Kidney tubule cell (primary cell): ENCODE data around the gene SNX3.
A peak's percentile ranks its signal among the peaks of the same experiment; 100 is the strongest.
"Not testable (repeated sequence)": the region's sequence is repeated elsewhere in the genome, so short reads cannot be mapped to it uniquely, and the experiment has no call there.

Source experiments
- DNase-seq: peaks from one replicate; pipeline ENCODE4 v3.0.0-alpha.2; 2018; ENCODE audit warnings: low spot score

The SNX3 gene

DNA sequence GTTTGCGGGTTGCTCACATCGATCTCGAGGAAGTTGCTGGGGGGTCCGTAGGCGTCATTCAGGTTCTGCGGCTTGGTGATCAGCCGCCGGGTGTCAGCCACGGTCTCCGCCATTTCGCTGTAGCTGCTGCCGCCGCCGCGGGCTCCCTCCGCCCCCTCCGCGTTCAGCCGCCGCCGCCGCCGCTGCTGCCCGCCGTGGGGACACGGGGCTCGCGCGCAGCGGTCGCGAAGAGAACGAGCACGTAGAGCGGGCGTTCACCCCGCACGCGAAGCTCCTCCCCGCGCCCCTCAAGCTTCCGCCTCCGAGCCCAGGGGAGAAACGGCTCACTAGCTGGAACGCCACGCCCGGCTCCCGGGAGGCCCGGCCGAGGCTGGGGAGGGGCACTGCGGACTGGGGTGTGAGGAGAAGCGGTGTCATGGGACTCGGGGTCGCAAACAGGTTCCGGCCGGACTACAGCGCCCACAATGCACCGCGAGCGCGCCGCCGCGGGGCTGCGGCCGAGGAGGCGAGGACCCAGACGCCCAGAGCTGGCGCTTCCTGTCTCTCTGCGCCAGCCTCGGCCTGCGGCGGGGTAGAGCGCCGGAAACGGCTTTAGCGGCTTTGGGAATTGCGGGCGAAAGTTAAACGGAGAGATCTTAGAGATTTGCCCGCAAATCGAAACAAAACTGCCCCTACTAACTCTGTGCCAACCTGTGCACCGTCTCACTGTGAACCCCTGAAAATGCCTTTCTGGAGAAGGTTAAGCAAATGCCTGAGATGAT, at the start of gene SNX3:
SNX3 (minus strand) TSS at position 232 of the 761 bp plus-strand sequence; CDS start at position 113, 119 bp downstream.
- DNase-seq, result peak; percentile 99

DNA sequence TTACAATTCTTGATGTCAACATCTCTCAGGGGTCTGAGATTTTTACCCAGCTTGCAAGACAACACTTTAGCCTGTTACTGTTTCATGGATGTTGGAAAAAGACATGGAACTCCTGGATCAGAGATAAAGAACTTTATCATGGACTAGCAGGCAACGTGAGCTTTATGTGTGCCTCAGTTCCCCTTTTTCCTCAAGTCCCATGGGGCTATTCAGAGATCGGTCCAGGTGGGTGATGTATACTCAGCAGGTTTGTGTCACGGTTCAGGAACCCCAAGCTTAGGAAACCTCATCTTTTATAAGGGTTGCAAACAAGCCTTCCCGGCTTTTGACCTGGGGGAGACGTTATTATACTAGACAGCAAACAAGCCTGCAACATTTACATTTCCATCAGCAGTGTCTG, 49.0 kb upstream of the SNX3 start:
- no peak for DNase-seq

DNA sequence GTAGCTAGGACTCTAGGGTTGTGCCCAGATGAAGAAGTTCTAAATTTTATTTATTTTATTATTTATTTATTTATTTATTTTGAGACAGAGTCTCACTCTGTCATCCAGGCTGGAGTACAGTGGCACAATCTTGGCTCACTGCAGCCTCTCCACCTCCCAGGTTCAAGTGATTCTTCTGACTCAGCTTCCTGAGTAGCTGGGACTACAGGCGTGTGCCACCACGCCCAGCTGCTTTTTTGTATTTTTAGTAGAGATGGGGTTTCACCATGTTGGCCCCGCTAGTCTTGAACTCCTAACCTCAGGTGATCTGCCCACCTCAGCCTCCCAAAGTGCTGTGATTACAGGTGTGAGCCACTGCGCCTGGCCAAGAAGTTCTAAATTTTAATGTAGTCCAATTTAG, 47.8 kb upstream of the SNX3 start:
- not testable (repeated sequence) for DNase-seq

DNA sequence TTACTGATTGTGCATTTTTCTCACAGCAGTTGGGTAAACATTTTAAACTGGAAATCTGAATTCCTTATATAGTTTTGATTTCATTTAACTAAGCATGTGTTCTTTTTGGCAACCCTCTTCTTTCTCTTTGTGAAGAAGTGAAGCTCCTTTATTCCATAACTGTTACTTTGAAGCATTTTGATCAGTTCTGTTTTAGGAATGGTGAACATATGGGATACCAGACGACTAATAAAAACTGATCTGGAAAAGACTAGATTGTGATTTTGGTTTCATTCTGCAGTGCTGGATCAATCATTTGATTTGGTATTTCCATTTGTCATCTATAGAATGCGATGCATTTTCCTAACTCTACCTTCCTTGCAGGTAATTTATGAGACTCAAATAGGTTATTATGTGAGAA, 43.8 kb upstream of the SNX3 start:
- no peak for DNase-seq

- DNase-seq, result no peak
Measured at GRCh38 chr6:108302386-108302785, 41.5 kb upstream of the SNX3 start.

DNA sequence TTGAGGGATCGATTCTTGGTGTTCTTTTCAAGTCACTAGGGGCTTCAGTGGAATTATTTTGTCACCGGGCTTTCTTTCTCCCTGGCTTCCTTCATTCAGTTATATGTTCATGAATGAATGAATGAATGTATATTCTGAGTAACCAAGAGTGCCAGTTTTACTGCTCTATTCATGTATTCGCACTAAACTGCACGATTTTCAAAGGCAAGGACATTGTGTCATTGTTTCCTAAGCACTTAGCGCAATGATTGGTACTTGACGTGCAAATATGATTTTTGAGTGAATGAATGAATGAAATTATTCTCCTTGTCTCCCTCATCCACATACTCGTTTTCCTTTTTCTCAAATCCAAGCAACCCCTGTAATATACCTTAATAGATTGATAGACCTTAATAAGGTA, 34.8 kb upstream of the SNX3 start:
- no peak for DNase-seq

DNA sequence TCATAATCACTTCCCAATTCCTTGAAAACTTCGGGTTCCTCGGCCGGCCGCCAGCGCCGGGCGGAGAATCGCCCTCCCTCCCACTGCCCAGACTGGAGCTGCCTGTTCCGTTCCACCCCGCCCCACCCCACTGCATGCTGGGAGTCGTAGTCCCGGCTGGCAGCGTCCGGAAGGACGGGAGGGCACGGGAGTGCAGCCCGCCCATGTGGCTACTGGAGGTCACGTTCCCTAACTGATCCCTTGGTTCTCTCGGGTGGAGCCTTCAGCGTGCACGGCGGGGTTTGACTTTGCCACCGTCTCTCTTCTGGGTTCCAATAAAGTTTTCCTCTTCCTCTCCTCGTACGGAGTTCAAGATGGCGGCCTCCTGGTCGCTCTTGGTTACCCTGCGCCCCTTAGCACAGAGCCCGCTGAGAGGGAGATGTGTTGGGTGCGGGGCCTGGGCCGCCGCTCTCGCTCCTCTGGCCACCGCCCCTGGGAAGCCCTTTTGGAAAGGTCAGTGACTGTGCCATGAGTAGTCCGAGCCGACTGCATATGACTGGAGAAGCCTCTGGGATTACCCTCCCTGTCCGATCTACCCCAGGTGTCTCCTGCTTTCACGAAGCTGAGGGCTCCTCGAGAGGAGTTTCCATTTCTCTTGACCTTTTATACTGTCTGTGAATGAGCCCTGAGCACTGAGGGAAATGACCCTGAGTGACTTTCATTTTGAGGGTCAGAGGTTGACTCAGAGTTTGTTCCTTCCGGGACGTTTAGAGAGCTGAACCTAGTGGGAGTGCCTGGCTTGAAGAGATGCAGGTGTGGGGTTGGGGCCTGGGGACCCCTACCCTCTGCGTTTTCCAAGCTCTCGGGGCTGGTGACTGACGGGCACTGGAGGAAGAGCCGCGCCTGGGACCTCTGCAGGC, 34.1 kb upstream of the SNX3 start, which contains the start of gene AFG1L:
AFG1L (plus strand) TSS at position 328 of the 899 bp plus-strand sequence; CDS start at position 354, 26 bp downstream.
- peak; percentile 90 for DNase-seq

- DNase-seq, result no peak
Measured at GRCh38 chr6:108294297-108294726, 33.5 kb upstream of the SNX3 start.

- DNase-seq, result no peak
Measured at GRCh38 chr6:108293527-108294296, 32.9 kb upstream of the SNX3 start.

- DNase-seq, result not testable (repeated sequence)
Measured at GRCh38 chr6:108292561-108292960, 31.7 kb upstream of the SNX3 start.

GRCh38 chr6:108291091-108291490, 30.3 kb upstream of the SNX3 start:
- no peak for DNase-seq

- DNase-seq, result no peak
Measured at GRCh38 chr6:108288742-108289141, 27.9 kb upstream of the SNX3 start.

GRCh38 chr6:108287373-108287772, 26.5 kb upstream of the SNX3 start:
- DNase-seq, result no peak

DNA sequence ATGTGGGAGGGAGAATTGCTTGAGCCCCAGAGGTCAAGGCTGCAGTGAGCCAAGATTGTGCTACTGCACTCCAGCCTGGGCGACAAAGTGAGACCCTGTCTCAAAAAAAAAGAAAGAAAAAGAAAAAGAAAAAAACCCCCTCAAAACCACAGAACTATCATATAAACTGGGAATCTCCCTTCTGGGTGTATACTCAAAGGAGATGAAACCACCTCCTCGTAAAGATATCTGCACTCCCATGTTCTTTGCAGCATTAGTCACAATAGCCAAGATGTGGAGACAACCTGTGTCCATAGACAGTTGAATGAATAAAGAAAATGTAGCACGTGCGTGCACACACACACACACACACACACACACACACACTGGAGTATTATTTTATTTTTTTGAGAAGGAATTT, 25.5 kb upstream of the SNX3 start:
- no peak for DNase-seq

DNA sequence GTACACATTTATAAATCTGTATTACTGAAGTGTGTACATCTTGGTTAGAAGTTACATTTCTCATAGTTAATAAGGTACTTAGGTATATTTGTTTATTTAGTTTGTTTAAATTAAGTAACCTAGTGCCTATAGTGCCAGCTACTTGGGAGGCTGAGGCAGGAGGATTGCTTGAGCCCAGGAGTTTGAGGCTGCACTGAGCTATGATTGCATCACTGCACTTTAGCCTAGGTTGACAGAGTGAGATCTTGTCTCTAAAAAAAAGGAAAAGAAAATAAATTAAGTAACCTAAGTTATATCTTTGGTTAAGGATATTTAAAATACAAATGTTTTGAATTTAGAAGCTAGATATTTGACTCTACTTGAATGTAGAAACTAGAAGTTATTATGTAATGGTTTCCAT, 24.5 kb upstream of the SNX3 start:
- DNase-seq, result no peak

GRCh38 chr6:108277831-108278230, 17.0 kb upstream of the SNX3 start:
- DNase-seq, result peak; percentile 48

DNA sequence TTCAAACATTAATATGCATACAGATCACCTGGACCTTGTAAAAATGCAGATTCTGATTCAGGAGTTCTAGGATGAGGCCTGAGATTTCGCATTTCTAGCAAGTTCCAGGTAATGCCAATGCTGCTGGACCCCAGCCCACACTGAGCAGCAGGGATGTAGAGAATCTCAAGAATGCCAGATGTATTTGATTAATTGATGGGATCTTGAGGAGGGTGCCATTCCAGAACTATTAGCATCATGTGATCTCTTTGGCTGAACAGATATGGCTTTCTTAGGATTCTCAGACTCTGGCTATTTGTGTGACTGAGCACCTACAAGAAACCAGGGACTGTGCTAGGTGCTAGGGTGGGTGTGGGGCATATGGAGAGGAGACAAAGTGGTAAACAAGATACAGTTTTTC, 16.5 kb upstream of the SNX3 start:
- no peak for DNase-seq

GRCh38 chr6:108275976-108276375, 15.1 kb upstream of the SNX3 start:
- no peak for DNase-seq

DNA sequence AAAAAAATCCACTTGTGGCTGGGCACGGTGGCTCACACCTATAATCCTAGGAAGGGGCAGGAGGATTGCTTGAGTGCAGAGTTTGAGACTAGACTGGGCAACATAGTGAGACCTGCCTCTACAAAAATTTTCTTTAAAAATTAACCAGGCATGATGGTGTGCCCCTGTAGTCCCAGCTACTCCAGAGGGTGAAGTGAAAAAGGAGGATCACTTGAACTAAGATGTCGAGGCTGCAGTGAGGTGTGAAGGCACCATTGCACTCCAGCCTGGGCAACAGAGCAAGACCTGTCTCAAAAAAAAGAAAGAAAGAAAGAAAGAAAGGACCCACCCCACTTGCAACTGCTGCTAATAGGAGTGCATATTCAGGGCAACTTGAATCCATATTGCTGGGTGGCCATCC, 13.7 kb upstream of the SNX3 start:
- no peak for DNase-seq

GRCh38 chr6:108269955-108270354, 9.1 kb upstream of the SNX3 start:
- not testable (repeated sequence) for DNase-seq

DNA sequence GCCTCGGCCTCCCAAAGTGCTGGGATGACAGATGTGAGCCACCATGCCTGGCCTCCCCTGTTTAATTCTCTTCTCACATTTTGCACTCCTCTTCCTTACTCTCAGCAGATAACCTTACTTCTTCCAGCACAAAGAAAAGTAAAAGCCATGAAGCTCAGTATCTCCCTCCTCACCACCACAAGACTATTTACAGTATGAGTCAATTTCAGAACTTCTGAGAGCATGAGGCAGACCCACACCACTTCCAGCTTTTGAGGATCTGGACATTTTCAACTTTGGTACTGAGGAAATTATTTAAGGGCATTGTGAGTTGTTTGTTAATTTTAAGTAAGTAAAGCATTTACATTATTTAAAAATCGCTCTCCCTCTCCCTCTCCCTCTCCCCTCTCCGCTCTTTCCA, 8.0 kb upstream of the SNX3 start:
- DNase-seq, result no peak

DNA sequence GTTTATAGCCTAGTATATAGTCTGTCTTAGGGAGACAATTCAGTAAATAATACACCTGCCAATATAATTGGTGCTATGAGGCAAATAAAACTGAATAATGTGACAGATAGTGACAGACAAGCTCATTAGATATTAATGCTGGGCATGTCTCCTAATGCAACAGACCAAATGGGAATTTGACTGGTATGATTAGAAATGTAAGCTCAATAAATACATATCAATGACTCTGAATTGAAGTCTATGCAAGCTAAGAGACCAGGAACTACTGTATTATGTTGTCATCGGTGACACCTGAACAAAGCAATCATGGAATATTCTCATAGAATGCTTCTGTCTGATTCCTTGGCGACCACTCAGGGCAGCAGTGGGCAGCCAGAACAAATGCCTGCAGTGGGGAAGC, 2.5 kb upstream of the SNX3 start:
- DNase-seq, result no peak
